Stimulated activated CD4-positive, alpha-beta T cell treated with anti-CD3 and anti-CD28 coated beads, Interleukin-12 subunit alpha, Interleukin-12 subunit beta, amount 100 ng/mL, for 48 hours (primary cell): ENCODE measurements around the gene BCO1.

ENCODE experiments used
- DNase-seq, 3 donors: peaks; one replicate each; pipeline ENCODE4 v3.0.0-alpha.2; 2020; ENCODE audit warnings: low read depth in 2 of 3, low spot score in 1 of 3

The BCO1 gene

DNA sequence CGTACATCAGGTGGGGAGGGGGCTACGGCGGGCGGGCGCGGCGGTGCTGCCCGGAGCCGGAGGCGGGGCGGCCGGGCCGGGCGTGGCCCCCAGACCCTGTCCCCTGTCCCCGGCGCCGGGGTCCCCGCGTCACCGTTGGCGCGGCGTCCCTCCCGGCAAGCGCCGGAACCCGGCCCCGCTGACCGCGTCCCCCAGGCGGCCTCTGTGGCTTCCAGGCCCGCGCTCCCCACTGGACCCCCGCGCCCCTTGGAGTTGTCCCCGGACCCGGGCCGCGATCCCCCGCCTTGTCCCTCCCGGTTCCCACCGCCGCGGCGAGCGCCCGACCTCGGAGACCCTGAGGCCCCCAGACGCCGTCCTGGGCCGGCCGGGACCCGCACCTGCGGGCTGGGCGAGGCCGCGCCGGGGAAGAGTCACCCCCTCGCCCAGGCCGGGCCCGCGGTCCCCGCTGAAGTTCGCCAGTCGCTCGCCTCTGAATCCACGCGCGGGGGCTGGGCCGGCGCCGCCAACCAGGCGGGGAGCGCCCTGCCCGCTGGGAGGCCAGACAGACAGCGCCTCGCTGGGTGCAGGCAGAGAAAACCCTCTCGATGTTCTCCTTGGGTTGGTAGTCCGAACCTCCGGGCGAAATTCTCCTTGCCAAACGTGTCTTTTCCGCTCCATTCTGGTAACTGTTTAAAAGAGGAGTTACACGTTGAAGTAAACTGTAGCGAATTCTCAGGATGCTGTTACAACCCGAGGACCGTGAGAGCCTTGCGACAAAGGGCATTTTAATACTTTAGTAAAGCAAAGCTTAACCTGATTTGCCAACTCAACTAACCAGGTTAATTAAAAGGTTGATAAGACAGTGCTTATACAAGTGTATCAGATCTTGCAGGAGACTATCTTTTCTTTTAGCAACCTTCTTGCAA lies 77.0 kb downstream of the BCO1 start:
- DNase-seq: peak in 1 of 3 donors; percentile 30

DNA sequence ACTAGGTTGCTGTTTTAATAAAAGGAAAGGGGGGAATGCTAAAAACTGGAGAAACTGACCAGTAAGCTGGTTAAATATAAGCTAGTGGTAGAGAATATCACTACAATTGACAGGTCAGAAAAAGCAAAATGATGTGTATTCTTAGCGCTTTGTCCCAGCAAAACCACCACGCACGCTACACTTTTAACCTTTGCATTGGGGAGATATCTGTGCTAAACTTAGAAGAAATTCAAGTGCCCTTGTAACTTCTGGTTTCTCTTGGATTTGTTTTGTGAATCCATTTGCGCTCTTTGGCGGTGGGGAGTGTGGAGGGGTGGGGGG lies 77.6 kb downstream of the BCO1 start:
- no peak for DNase-seq

DNA sequence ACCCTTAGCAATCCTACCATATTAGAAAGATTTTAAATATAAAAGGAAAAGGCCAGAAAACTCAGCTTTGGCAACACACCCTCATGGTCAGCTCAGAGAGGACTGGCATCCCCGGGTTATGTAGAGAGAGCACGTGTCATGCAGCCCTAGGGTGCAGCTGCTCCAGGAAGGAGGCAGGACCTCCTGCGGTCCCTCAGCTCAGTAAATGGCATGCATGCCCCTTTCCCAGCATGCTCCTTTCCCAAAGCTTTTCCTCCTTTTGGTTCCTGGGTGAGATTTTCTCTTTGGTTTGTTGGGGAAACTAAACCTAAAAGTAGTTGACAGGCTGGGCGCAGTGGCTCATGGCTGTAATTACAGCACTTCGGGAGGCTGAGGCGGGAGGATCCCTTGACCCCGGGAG lies 80.2 kb downstream of the BCO1 start:
- DNase-seq: no peak

DNA sequence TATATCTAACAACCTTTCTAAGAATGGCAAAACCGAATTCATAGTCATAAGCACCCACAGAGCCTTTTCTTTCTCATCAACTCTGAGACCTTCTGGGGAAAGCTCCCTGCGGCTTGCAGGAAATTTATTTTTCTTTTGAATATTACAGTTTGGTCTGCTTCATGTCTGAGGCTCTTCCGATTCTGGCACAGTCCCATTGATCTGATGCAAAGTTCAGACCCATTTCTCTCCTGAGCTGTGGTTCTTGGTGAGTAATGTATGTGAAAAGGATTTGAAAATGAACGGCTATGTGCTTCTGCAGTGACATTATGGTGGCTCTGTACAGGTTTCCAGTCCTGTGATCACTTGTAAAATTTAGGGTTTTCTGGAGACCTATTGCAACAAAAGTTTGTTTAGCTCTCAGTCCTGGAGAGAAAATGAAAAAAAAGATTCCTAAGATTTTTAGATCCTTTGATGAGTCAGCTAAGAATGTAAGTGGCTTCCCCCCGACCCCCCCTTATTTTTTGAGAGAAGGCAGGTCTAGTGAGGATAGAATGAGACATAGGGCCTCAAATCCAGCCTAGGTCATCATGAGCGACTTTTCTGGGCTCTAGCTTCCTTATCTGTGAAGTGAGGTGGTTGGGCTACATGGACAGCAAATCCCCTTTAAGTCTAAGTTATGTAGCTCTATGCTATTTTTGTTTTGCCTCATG lies 80.9 kb downstream of the BCO1 start:
- DNase-seq: no peak

DNA sequence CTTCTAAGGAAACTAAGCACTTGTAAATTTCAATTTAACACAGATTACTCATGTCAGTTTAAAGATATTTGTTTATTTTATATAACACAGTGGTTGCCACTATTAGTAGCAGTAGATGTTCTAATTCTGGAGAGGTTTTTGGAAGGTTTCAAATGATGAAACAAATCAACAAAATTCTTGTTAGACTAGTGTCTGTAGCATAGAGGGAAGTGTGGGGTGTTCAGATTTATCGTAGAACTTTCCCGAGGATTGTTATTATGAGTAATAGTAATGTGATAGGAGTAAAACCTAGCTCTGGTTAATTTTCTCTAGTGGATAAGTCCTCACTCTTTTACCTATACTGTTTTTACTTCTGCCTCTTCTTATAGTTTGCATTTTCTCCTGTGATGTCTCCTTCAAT lies 82.5 kb downstream of the BCO1 start:
- DNase-seq: no peak

DNA sequence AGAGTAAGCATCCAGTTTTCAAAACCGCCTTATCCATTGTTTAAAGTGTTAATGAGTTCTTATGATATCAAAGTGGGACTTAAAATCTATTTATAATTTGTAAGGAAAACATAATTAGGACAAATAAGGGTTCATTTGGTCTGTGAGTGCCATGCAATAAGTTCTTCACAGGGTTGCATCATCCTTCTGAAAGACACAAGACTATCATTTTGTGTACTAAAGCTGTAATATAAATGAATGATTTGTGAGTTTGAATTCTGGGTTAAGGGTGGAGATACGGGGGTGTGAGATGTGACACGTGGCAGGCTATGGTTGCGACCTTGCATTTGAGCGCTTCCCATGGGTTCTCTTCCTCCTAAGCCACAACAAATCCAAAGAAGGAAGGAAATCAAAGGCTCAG lies 83.0 kb downstream of the BCO1 start:
- DNase-seq: no peak

DNA sequence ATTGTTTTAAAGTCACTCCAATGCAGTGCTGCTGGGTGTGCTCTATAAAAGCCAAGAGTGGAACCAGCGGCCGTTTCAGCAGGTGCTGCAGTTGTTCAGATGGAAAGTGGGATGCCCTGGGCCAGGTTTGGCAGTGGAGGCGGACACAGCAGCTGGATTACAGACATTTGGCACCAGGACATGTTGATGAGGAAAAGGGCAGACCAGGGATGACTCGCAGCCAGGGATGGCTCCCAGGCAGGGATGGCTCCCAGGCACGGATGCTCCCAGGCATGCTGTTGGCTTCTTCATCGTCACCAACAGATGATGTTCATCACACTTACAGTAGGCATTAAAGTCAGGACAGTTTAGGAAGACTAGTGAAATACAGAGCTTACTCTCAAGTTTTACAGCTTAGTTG lies 86.3 kb downstream of the BCO1 start:
- no peak for DNase-seq

DNA sequence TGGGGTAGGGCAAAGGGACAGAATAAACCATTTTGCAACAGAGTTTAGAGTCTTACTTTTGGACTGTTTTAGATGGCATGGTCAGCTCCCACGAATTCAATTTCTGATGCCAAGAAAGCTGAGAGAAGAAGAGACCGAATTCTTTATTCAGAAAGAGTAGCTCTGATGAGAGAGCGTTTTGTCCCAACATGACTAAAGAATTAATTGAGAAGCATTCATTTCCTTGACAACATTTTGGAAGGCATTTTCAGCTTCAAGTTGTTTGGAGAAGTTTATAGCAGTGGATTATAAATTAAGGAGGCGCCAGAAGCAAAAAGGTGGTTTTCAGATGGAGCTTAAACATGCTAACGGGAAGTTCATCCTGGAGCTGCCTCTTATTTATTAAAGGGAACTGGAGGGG lies 88.5 kb downstream of the BCO1 start:
- no peak for DNase-seq

DNA sequence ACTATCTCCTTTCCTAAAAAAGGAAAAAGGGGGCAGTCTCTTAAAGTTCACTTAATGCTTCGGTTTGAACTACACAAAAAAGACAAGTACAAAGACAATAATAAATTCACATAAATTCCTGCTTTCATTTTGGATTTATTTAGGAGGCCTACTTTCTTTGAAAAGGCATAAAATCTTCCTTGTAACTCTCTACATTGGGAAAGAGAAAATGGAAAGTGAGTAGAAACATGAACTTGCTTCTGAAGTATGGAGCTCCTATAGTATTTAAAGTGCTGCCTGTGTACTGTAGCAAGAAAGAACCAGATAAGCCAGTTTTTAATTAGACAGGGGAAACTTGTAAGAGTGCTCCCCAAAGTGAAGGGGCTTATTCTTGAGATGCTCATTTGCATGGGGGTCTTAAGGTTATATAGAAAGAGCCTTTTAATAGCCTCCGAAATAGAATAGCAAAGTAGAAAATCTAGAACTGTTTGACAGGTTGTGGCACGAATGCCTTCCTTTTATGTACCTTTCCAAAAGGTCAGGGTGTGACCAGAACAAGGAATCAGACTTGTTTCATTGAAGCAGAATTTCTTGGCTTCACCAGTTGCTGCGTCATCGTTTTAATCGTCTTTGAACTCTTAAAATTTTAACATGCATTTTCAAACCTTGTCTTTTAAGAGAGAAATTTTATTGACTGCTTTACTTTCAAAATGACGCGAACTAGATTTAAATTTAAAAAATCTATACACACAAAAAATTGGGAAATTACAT lies 89.1 kb downstream of the BCO1 start:
- no peak for DNase-seq

DNA sequence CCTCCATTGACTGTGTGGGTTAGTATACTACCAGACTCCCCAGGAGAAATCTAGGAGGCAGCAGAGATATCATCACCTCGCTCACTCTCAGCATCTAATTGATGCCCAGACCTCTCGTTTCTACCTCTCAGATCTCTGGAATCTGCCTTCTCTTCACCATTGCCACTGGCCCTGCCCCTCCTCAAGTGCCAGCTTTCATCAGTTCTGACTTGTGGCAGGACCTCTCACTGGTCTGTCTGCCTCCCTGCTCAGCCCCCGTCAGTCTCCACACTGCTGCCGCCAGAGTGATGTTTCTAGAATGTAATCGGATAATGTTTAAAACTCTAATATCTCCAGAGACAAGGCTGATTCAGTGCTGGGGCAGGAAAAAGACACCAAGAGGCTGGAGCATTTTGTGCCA lies 91.5 kb downstream of the BCO1 start:
- DNase-seq: no peak

DNA sequence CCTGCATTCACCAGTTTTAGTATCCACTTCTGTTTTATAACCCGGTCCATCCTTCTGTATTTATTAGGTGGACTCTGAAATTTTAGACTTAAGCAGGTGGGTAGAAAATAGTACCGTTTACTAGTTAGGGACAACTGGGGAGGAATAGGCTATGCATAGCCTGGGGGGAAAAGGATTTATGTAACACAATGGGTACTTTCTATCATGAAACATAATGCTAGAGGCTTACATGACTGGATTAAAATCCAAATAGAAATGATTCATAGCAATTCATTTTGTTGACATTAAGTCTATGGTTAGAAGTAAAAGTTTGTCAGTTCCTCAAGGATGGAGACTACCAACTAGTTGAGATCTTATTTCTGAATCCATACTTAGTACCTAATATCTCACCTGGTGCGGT lies 94.9 kb downstream of the BCO1 start:
- DNase-seq: no peak

DNA sequence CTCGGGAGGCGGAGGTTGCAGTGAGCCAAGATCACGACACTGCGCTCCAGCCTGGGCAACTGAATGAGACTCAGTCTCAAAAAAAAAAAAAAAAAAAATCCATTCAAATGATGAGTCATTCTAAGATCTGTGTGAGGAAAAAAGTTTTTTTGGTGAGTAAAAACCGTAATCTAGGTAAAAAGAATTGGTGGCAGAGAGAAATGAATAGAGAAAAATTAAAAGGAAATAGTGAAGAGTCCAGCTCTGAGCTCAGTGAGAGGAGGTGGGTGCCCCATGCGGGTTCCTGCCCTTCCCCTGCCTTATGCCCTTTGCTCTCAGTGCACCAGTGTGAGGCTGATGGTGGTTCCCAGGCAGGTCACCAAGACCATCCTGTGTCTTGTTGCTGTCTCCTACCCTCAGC lies 97.2 kb downstream of the BCO1 start:
- DNase-seq: peak in 2 of 3 donors; percentile 26

DNA sequence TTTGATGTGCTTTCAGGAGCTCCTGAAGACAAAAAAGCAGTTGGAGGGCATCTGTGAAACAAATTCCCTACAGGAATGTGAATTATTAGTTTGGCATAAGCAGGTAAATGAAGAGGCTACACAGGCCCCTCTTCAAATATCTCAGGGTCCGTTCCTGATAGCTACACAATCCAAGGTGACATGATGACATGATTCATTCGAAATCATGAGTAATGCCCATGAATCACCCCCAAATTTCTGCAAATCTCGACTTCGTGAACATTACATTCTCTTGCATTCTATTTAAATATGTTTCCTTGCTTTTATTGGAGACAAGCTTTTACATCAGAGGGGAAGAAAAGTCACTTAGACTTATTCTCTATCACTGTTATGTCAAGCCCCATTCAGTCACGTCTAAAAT lies 98.6 kb downstream of the BCO1 start:
- DNase-seq: no peak
